Stimulated activated CD4-positive, alpha-beta T cell treated with anti-CD3 and anti-CD28 coated beads, TNF-alpha, amount 100 ng/mL, for 48 hours (primary cell): ENCODE data around the gene MS4A12.
"Not testable (repeated sequence)": the region's sequence is repeated elsewhere in the genome, so short reads cannot be mapped to it uniquely, and the experiment has no call there.

Source experiments
- DNase-seq, 3 donors: peaks; one replicate each; pipeline ENCODE4 v3.0.0-alpha.2; 2020; ENCODE audit warnings: low read depth in 3 of 3

The MS4A12 gene

GRCh38 chr11:60512651-60513225 lies 20.2 kb downstream of the MS4A12 start:
- DNase-seq = no peak

- no peak for DNase-seq
Observed at GRCh38 chr11:60513496-60514460, 21.2 kb downstream of the MS4A12 start.

DNA sequence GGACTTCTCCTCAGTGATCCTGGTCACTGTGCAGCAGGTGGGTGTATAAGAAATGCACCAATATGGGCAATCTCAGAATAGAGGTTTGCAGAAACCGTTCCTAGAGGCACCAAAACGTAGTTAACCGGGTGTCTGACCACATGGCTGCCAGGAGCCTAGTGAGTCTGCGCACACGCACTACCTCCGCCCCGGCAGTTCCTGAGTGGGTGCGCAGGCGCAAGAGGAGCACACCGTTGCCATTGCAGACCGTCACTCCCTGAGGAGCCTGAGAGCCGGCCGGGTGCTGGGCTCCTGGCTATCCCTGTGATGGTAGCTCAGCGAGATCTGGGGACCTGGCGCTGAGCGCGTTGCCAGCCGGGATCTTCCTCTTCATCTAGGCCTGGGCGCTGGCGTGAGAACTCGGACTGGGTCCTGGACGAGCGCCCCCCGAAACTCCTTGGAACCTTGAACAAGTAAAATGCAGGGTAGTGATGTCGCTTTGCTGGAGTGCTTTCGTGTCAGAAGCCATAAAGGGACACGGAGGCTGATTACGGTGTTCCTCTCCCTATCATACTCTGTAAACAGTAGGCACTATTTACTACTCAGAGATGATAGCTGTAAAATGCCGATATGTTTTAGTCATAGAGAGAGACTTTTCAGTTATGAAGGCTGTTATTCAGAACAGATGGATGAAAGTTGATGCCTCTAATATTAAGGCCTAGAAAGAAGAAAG lies 22.7 kb downstream of the MS4A12 start, which contains the start of gene MS4A13:
Gene MS4A13, plus strand, starts transcription at position 249 of the 712 bp plus-strand sequence. CDS start 2,692 bp downstream, outside the sequence.
- DNase-seq = no peak

- DNase-seq = no peak
Observed at GRCh38 chr11:60528465-60528864, 35.9 kb downstream of the MS4A12 start.

GRCh38 chr11:60528934-60529333 lies 36.4 kb downstream of the MS4A12 start:
- no peak for DNase-seq

DNA sequence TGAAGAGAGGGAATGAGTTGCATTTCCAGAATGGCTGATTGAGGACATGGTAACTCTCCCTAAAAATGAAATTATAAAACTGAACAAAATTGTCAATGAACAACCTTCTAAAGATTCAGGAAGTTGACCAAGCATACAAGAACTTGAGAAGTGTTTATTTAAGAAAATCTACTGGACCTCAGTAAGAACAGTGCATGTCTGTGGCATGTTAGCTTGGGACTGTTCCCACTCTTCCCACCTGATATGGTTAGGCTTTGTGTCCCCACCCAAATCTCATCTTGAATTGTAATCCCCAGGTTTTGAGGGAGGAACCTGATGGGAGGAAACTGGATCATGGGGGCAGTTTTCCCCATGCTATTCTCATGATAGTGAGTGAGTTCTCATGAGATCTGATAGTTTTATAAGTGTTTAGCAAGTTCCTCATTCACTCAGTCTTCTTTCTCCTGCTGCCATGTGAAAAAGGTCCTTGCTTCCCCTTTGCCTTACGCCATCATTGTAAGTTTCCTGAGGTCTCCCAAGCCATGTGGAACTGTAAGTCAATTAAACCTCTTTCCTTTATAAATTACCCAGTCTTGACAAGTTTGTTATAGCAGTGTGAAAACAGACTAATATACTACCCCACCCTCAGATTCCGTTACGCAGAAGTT lies 38.0 kb downstream of the MS4A12 start:
- DNase-seq = no peak

DNA sequence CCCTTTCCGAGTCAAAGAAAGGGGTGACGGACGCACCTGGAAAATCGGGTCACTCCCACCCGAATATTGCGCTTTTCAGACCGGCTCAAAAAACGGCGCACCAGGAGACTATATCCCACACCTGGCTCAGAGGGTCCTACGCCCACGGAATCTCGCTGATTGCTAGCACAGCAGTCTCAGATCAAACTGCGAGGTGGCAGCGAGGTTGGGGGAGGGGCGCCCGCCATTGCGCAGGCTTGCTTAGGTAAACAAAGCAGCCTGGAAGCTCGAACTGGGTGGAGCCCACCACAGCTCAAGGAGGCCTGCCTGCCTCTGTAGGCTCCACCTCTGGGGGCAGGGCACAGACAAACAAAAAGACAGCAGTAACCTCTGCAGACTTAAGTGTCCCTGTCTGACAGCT lies 39.8 kb downstream of the MS4A12 start:
- DNase-seq = not testable (repeated sequence)

- DNase-seq = not testable (repeated sequence)
Observed at GRCh38 chr11:60538627-60539026, 46.0 kb downstream of the MS4A12 start.

DNA sequence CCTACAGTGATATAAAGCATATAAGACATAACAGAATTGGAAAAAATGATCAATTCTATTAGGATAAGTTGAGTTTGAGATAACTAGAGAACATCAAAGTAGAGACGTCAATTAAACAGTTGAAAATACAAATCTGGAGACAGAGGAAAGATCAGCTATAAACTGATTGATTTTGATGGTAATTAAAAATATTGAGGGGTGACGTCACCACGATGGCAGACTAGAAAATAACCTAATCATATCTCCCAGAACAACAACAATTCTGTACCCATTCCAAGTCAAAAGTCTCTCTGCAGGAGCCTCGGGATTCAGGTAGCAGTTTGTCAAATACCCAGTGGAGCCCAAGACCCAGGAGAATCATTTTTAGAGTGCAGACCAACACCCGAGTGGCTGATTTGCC lies 51.5 kb downstream of the MS4A12 start:
- DNase-seq = no peak
